Calu3 (cell line): ENCODE data around the gene DMRTA2. TPM values are rescaled to one million over a fixed set of nuclear protein-coding genes. Genes with fewer than 3 reads are reported as not detected.

ENCODE experiments used
- BruUV-seq: library from RNA; stranded (reverse); fragments of 400-500 nt; replicated peaks from 2 replicates; lab custom pipeline; 2021; lab: Mats Ljungman, UMichigan
- CTCF ChIA-PET: fragments of 300-600 bp; sonication (Branson Sonifier 250); formaldehyde crosslinking; loops from one replicate; lab custom pipeline; 2022; ENCODE audit warnings: antibody characterized with exemption; lab: Charles Lee
- DNase-seq: peaks from one replicate; pipeline ENCODE4 v3.0.0; 2022
- H3K27ac Mint-ChIP-seq: one replicate; pipeline ENCODE4 v1.8.0; 2022; ENCODE audit warnings: mixed read lengths; ENCODE audit not compliant: unreplicated experiment
- H3K27me3 Mint-ChIP-seq: one replicate; pipeline ENCODE4 v1.8.0; 2022; ENCODE audit warnings: mixed read lengths; ENCODE audit not compliant: unreplicated experiment
- H3K36me3 Mint-ChIP-seq: one replicate; pipeline ENCODE4 v1.8.0; 2022; ENCODE audit warnings: mild to moderate bottlenecking, moderate library complexity, mixed read lengths; ENCODE audit not compliant: insufficient read depth, unreplicated experiment
- H3K4me1 Mint-ChIP-seq: one replicate; pipeline ENCODE4 v1.8.0; 2022; ENCODE audit warnings: mild to moderate bottlenecking, low read depth, mixed read lengths; ENCODE audit not compliant: unreplicated experiment
- H3K4me3 Mint-ChIP-seq: one replicate; pipeline ENCODE4 v1.8.0; 2022; ENCODE audit warnings: mild to moderate bottlenecking, low read depth, moderate library complexity, mixed read lengths; ENCODE audit not compliant: unreplicated experiment
- H3K9me3 Mint-ChIP-seq: one replicate; pipeline ENCODE4 v1.8.0; 2022; ENCODE audit warnings: low read depth, mixed read lengths; ENCODE audit not compliant: unreplicated experiment
- CTCF ChIP-seq: fragments of 200-600 bp; IDR thresholded peaks from one replicate; pipeline ENCODE4 v1.8.0; 2022; ENCODE audit warnings: antibody characterized with exemption; ENCODE audit not compliant: unreplicated experiment
- intact Hi-C: fragments of 100-400 bp; cut with micrococcal nuclease; formaldehyde crosslinking; loops from one replicate; pipeline ENCODE4 v1.10.0; 2022; ENCODE audit not compliant: unreplicated experiment
- total RNA-seq: library from RNA; stranded (reverse); gene quantifications from 2 replicates; pipeline ENCODE4 v1.2.3, GENCODE V29; 2022

Gene DMRTA2
- total RNA-seq, 1 experiment from 2014 or later = 0.19 TPM

DNA sequence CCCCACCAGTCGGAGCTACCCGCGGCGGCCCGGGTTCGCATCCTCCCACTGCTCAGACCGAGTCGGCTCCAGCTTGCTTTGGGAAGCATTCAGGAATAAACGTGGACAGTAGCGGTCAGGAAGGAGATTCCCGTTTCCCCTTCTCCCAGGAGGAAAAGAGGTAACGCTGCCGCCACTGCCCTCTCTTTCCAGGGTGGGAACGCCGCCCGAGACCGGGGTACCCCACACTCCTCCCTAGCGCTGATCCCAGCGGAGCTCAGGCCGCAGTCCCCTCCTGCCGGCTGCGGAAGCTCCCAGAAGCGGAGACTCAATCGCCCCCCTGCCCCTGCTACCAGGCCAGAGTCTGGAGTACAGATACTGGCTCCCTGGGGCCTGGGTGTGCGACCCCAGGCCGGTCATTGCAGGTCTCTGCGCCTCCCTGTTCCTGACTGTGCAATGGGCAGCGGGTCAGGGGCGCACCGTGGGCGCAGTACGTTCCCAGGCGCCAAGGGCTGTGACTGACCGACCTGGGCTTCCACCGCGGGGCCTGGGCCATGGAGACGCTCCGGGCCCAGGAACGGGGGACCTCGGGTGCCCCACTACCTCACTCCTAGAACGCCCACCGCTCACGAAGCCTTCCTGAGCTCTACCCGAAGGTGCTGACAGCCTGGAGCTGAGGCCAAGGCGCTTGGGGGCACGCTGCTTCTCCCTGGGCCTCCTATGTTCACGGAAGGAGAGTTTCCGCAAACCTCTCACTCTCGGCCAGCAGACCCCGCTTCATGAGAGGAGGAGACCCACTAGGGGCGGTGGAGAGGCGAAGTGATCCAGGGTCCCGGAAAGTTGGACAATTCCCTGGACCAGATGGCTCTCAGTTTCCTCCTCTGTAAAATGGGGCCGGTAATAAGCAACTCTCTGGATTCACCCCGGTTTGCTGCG is 7.8 kb downstream of the DMRTA2 start:
- peaks cover 4% of the 10 kb centered on the region for H3K9me3 Mint-ChIP-seq
- CTCF ChIA-PET = no interaction called here
- TF ChIP-seq CTCF = no peak
- peaks cover 15% of the 10 kb centered on the region for H3K36me3 Mint-ChIP-seq
- no peak for DNase-seq
- peaks cover 75% of the 10 kb centered on the region for H3K27me3 Mint-ChIP-seq
- peaks cover 8% of the 10 kb centered on the region for H3K4me1 Mint-ChIP-seq
- no peak overlapping the region for H3K27ac Mint-ChIP-seq
- intact Hi-C loops = no loop called here
- BruUV-seq = no TSS peak
- no peak overlapping the region for H3K4me3 Mint-ChIP-seq

GRCh38 chr1:50414853-50415234 is 8.4 kb downstream of the DMRTA2 start:
- CTCF ChIA-PET = no interaction called here
- H3K27me3 Mint-ChIP-seq = peaks cover 69% of the 10 kb centered on the region

DNA sequence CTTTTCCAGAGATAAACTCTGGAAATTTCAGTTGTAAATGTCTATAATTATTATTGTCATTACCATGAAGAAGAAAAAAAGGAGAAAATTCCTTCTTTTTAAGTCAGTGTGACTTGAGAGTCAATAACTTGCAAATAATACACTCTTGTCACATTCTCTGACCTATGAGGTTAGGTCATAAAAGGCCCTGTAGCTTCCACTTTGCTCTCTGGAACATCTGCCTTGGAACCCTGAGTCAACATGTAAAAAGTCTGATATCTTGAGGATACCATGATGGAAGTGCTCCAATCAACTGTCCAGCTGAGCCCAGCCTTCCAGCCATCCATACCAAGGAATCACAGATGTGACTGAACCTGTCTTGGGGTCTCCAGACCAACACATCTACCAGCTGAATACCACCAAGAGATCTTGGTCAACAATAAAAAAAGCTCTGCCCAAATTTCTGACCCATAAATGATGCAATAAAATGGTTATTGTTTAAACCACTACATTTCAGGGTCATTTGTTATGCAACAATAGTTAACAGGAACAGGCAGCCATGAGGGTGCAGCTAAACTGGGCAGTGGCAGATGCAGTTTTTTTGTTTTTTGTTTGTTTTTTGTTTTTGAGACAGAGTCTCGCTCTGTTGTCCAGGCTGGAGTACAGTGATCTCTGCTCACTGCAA is 10.3 kb downstream of the DMRTA2 start:
- peaks cover 57% of the 10 kb centered on the region for H3K27me3 Mint-ChIP-seq
- no TSS peak for BruUV-seq

More at GRCh38 chr1:50414853-50415234, 8.4 kb downstream of the DMRTA2 start:
- H3K4me3 Mint-ChIP-seq = no peak overlapping the region
- H3K36me3 Mint-ChIP-seq = peaks cover 14% of the 10 kb centered on the region
- BruUV-seq = no TSS peak
- no peak for DNase-seq
- intact Hi-C loops = no loop called here
- peaks cover 4% of the 10 kb centered on the region for H3K9me3 Mint-ChIP-seq
- H3K4me1 Mint-ChIP-seq = peaks cover 4% of the 10 kb centered on the region
- H3K27ac Mint-ChIP-seq = no peak overlapping the region
- TF ChIP-seq CTCF = no peak

GRCh38 chr1:50405814-50406213 is 17.4 kb downstream of the DMRTA2 start:
- CTCF ChIA-PET = no interaction called here
- DNase-seq = no peak
- no peak for TF ChIP-seq CTCF
- H3K9me3 Mint-ChIP-seq = peaks cover under 1% of the 10 kb centered on the region
- H3K27ac Mint-ChIP-seq = no peak overlapping the region
- no TSS peak for BruUV-seq
- H3K27me3 Mint-ChIP-seq = peaks cover 21% of the 10 kb centered on the region
- H3K4me1 Mint-ChIP-seq = no peaks in the 10 kb centered on the region
- H3K4me3 Mint-ChIP-seq = no peak overlapping the region
- intact Hi-C loops = no loop called here
- no peaks in the 10 kb centered on the region for H3K36me3 Mint-ChIP-seq

More for the DNA sequence above, 10.3 kb downstream of the DMRTA2 start:
- Mint-ChIP-seq H3K9me3 (peaks cover 4% of the 10 kb centered on the region), H3K36me3 (peaks cover under 1% of the 10 kb centered on the region), H3K27ac (no peak overlapping the region), H3K4me1 (no peaks in the 10 kb centered on the region), H3K4me3 (no peak overlapping the region)
- intact Hi-C loops = no loop called here
- CTCF ChIA-PET = interaction anchor here (0.6 kb wide), 1 partner anchor 1735 kb away, joined by 6 read pairs; no protein-coding TSS in a partner anchor
- DNase-seq = no peak
- no peak for TF ChIP-seq CTCF
